Small intestine (tissue), 7 donors: ENCODE data around the gene ICE1. TPM values are rescaled to one million over a fixed set of nuclear protein-coding genes. Genes with fewer than 3 reads are reported as not detected.

Source experiments
- DNase-seq, 2 donors: peaks; one replicate each; pipeline versions ENCODE4 v3.0.0 to v3.0.0-alpha.2; 2013
- FAIRE-seq: peaks from 2 replicates; lab custom pipeline; 2012; peaks lifted over from hg19 to GRCh38; lab: Jason Lieb, UNC
- H3K27ac ChIP-seq, 3 donors: one replicate each; pipeline ENCODE4 v1.5.1; 2013; ENCODE audit warnings: low read length in 2 of 3, mild to moderate bottlenecking in 2 of 3, control low read depth in 1 of 3, inconsistent platforms in 1 of 3, low read depth in 1 of 3, moderate library complexity in 1 of 3
- H3K27me3 ChIP-seq, 3 donors: one replicate each; pipeline ENCODE4 v1.6.1; 2013; ENCODE audit warnings: low read length in 3 of 3, inconsistent platforms in 1 of 3; ENCODE audit not compliant: control insufficient read depth in 3 of 3, insufficient read depth in 3 of 3
- H3K36me3 ChIP-seq, 3 donors: one replicate each; pipeline ENCODE4 v1.6.1; 2013; ENCODE audit warnings: low read length in 3 of 3, inconsistent platforms in 1 of 3, low read depth in 1 of 3, mild to moderate bottlenecking in 1 of 3, moderate library complexity in 1 of 3; ENCODE audit not compliant: control insufficient read depth in 3 of 3, insufficient read depth in 2 of 3
- H3K4me1 ChIP-seq, 3 donors: one replicate each; pipeline ENCODE4 v1.6.1; 2013; ENCODE audit warnings: low read length in 2 of 3, inconsistent platforms in 1 of 3, low read depth in 1 of 3, mild to moderate bottlenecking in 1 of 3, moderate library complexity in 1 of 3; ENCODE audit not compliant: control insufficient read depth in 3 of 3, insufficient read depth in 2 of 3
- H3K4me3 ChIP-seq, 3 donors: one replicate each; pipeline ENCODE4 v1.5.1; 2013; ENCODE audit warnings: low read length in 3 of 3, control low read depth in 1 of 3, inconsistent platforms in 1 of 3, low read depth in 1 of 3, mild to moderate bottlenecking in 1 of 3, moderate library complexity in 1 of 3
- H3K9me3 ChIP-seq, 2 donors: one replicate each; pipeline ENCODE4 v1.6.1; 2013; ENCODE audit warnings: low read depth in 1 of 2, low read length in 1 of 2; ENCODE audit not compliant: control insufficient read depth in 2 of 2, insufficient read depth in 1 of 2
- WGBS, 3 donors: extraction: QIAGEN DNeasy Blood & Tissue Kit; methylation state at CpG; one replicate each; pipeline ENCODE4 v1.1.7; 2013; 5-methylcytosine and 5-hydroxymethylcytosine counted together
- polyA plus RNA-seq, 4 donors: library from polyadenylated mRNA; stranded (reverse) in 3 of 4; unstranded in 1 of 4; fragments of 200-250 nt in 3 of 4; fragments of 120-200 nt in 1 of 4; gene quantifications; one replicate each; pipeline versions ENCODE4 v1.2.1 to v1.2.3, GENCODE V29; 2013
- donor health status: healthy with polysubstance abuse.
- donor health status: control.
- donor health status: control.
- donor health status: Bipolar disorder and iron deficiency.
- donor health status: healthy.

The ICE1 gene
- polyA plus RNA-seq, 4 donors = 5.9 to 18.9 (median 7.8) TPM

- DNase-seq (no peak), FAIRE-seq (no peak)
- Histone ChIP-seq H3K36me3 (peaks cover 2 to 7% (median 5%) of the 10 kb centered on the region in 3 donors), H3K4me1 (peaks cover 0 to 3% (median 0%) of the 10 kb centered on the region in 3 donors), H3K4me3 (no peak overlapping the region), H3K27ac (no peak overlapping the region), H3K9me3 (no peaks in the 10 kb centered on the region), H3K27me3 (no peaks in the 10 kb centered on the region)
- 89 to 92% (median 90%) methylated on average over 11 of the region's 11 CpGs for WGBS, 3 donors
Measured at GRCh38 chr5:5437227-5438172, 15.0 kb downstream of the ICE1 start.

GRCh38 chr5:5451863-5452262 is 29.4 kb downstream of the ICE1 start:
- DNase-seq (no peak), FAIRE-seq (no peak)
- H3K36me3 ChIP-seq = peaks cover 6 to 18% (median 9%) of the 10 kb centered on the region in 3 donors
- no peak overlapping the region for H3K27ac ChIP-seq
- H3K9me3 ChIP-seq = no peaks in the 10 kb centered on the region
- H3K4me1 ChIP-seq = no peaks in the 10 kb centered on the region
- 97 to 99% (median 98%) methylated on average over 1 of the region's 1 CpG for WGBS, 3 donors
- no peaks in the 10 kb centered on the region for H3K27me3 ChIP-seq
- H3K4me3 ChIP-seq = no peak overlapping the region

GRCh38 chr5:5453131-5453530 is 30.7 kb downstream of the ICE1 start:
- H3K4me3 ChIP-seq = no peak overlapping the region
- 92 to 97% (median 94%) methylated on average over 3 of the region's 3 CpGs for WGBS, 3 donors
- no peaks in the 10 kb centered on the region for H3K9me3 ChIP-seq
- no peak overlapping the region for H3K27ac ChIP-seq
- FAIRE-seq (no peak), DNase-seq (no peak)
- peaks cover 11 to 17% (median 13%) of the 10 kb centered on the region in 3 donors for H3K36me3 ChIP-seq
- H3K4me1 ChIP-seq = no peaks in the 10 kb centered on the region
- no peaks in the 10 kb centered on the region for H3K27me3 ChIP-seq

GRCh38 chr5:5454391-5454790 is 31.9 kb downstream of the ICE1 start:
- Histone ChIP-seq H3K4me3 (no peak overlapping the region), H3K27ac (peak overlapping the region in 1 of 3 donors; percentile 40), H3K27me3 (no peaks in the 10 kb centered on the region), H3K4me1 (no peaks in the 10 kb centered on the region), H3K9me3 (no peaks in the 10 kb centered on the region), H3K36me3 (peaks cover 12 to 24% (median 19%) of the 10 kb centered on the region in 3 donors)
- WGBS, 3 donors = 10 to 62% (median 44%) methylated on average over 5 of the region's 5 CpGs
- peak; percentile 43 to 68 for DNase-seq
- no peak for FAIRE-seq

GRCh38 chr5:5456858-5457257 is 34.4 kb downstream of the ICE1 start:
- no peak for DNase-seq
- no peaks in the 10 kb centered on the region for H3K4me1 ChIP-seq
- no peak overlapping the region for H3K27ac ChIP-seq
- no peak overlapping the region for H3K4me3 ChIP-seq
- H3K27me3 ChIP-seq = no peaks in the 10 kb centered on the region
- FAIRE-seq = no peak
- no peaks in the 10 kb centered on the region for H3K9me3 ChIP-seq
- H3K36me3 ChIP-seq = peaks cover 18 to 32% (median 25%) of the 10 kb centered on the region in 3 donors
- 90 to 95% (median 92%) methylated on average over 5 of the region's 5 CpGs for WGBS, 3 donors

GRCh38 chr5:5460311-5460710 is 37.8 kb downstream of the ICE1 start:
- DNase-seq (no peak), FAIRE-seq (no peak)
- Histone ChIP-seq H3K27ac (no peak overlapping the region), H3K4me3 (no peak overlapping the region), H3K27me3 (no peaks in the 10 kb centered on the region), H3K36me3 (peaks cover 26 to 46% (median 38%) of the 10 kb centered on the region in 3 donors), H3K9me3 (no peaks in the 10 kb centered on the region), H3K4me1 (no peaks in the 10 kb centered on the region)
- WGBS, 3 donors = 92 to 94% (median 94%) methylated on average over 4 of the region's 4 CpGs

- H3K4me3 ChIP-seq = no peak overlapping the region
- H3K36me3 ChIP-seq = peaks cover 24 to 46% (median 35%) of the 10 kb centered on the region in 3 donors
- DNase-seq (no peak), FAIRE-seq (no peak)
- H3K27ac ChIP-seq = no peak overlapping the region
- no peaks in the 10 kb centered on the region for H3K9me3 ChIP-seq
- no peaks in the 10 kb centered on the region for H3K27me3 ChIP-seq
- no peaks in the 10 kb centered on the region for H3K4me1 ChIP-seq
- WGBS, 3 donors = 96 to 99% (median 97%) methylated on average over 4 of the region's 4 CpGs
Measured at GRCh38 chr5:5461012-5461411, 38.5 kb downstream of the ICE1 start.

GRCh38 chr5:5464036-5464715 is 41.7 kb downstream of the ICE1 start:
- H3K4me1 ChIP-seq = no peaks in the 10 kb centered on the region
- no peak overlapping the region for H3K27ac ChIP-seq
- no peak for DNase-seq
- H3K9me3 ChIP-seq = no peaks in the 10 kb centered on the region
- FAIRE-seq = no peak
- peaks cover 20 to 37% (median 27%) of the 10 kb centered on the region in 3 donors for H3K36me3 ChIP-seq
- no peaks in the 10 kb centered on the region for H3K27me3 ChIP-seq
- WGBS, 3 donors = 95 to 96% (median 95%) methylated on average over 18 of the region's 18 CpGs
- no peak overlapping the region for H3K4me3 ChIP-seq
